Measurements from ENCODE around the gene DSCAM.
"Not testable (repeated sequence)": the region's sequence is repeated elsewhere in the genome, so short reads cannot be mapped to it uniquely, and the experiment has no call there.

The DSCAM gene

DNA sequence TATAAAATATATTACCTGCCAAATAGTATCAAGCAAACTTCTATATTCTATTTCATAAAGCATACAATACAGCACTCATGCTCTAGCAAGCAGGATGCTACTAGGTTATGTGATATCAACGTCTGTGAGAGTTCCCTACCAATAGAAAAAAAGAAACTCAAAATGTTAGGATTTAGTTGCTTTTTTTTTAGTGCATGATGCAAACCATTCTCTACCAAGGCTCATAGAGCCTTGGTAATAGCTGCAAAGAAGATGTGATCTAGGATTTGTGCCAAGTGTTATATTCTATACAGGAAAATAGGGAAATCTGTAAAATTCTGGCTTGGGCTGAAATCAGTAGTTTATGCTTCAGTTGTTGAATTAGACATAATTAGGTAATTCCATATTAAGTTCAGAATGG is 394.4 kb downstream of the DSCAM start:
- TF ChIP-seq, protein P1, sequence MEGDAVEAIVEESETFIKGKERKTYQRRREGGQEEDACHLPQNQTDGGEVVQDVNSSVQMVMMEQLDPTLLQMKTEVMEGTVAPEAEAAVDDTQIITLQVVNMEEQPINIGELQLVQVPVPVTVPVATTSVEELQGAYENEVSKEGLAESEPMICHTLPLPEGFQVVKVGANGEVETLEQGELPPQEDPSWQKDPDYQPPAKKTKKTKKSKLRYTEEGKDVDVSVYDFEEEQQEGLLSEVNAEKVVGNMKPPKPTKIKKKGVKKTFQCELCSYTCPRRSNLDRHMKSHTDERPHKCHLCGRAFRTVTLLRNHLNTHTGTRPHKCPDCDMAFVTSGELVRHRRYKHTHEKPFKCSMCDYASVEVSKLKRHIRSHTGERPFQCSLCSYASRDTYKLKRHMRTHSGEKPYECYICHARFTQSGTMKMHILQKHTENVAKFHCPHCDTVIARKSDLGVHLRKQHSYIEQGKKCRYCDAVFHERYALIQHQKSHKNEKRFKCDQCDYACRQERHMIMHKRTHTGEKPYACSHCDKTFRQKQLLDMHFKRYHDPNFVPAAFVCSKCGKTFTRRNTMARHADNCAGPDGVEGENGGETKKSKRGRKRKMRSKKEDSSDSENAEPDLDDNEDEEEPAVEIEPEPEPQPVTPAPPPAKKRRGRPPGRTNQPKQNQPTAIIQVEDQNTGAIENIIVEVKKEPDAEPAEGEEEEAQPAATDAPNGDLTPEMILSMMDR (IDR thresholded peaks at IDR 0.05; ENCODE audit: extremely low read depth, insufficient read depth, missing control alignments): no peak
- no peak for DNase-seq (ENCODE audit: low spot score)
- in situ Hi-C loops (cut with MboI; ENCODE audit: low pct_unique_long_range_greater_than_20kb, low sequenced_read_pairs, unreplicated experiment): no loop called here

DNA sequence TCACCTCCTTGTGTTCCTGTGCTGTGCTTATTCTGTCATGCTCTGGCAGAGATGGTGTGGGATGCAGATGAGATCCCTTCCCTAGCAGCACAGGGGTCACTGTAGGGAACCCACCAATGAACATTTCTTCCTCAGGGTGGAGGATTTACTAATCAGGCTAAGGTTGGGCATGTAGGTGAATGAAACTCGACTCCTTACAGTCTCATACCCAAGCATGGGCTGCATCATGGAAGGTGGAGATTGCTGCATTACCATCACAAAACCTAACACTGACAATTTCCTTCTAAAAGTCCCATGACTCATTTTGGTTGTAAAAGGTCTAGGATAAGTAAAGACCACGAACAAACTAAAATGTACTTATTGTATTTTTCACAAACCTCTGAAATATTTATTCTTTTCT is 399.9 kb downstream of the DSCAM start:
- no peak for DNase-seq (ENCODE audit: low spot score)

GRCh38 chr21:40445349-40445921 is 401.5 kb downstream of the DSCAM start:
- DNase-seq (ENCODE audit: low spot score): no peak
- in situ Hi-C loops (cut with MboI; ENCODE audit: low pct_unique_long_range_greater_than_20kb, low sequenced_read_pairs, unreplicated experiment): no loop called here
- TF ChIP-seq, protein P1 (IDR thresholded peaks at IDR 0.05; ENCODE audit: extremely low read depth, insufficient read depth, missing control alignments): no peak

More for the DNA sequence above, 399.9 kb downstream of the DSCAM start:
- TF ChIP-seq, protein P1 (IDR thresholded peaks at IDR 0.05; ENCODE audit: extremely low read depth, insufficient read depth, missing control alignments): no peak
- in situ Hi-C loops (cut with MboI; ENCODE audit: low pct_unique_long_range_greater_than_20kb, low sequenced_read_pairs, unreplicated experiment): no loop called here

DNA sequence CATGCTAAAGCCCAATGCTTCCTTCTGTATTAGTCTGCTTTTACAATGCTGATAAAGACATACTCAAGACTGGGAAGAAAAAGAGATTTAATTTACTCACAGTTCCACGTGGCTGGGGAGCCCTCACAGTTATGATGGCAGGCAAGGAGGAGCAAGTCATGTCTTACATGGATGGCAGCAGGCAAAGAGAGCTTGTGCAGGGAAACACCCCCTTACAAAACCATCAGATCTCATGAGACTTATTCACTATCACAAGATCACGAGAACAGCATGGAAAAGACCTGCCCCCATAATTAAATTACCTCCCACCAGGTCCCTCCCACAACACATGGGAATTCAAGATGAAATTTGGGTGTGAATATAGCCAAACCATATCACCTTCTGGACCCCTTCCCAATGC is 407.4 kb downstream of the DSCAM start:
- in situ Hi-C loops (cut with MboI; ENCODE audit: low pct_unique_long_range_greater_than_20kb, low sequenced_read_pairs, unreplicated experiment); DNase-seq (ENCODE audit: low spot score): not testable (repeated sequence)

- in situ Hi-C loops (cut with MboI; ENCODE audit: low pct_unique_long_range_greater_than_20kb, low sequenced_read_pairs, unreplicated experiment): no loop called here
- TF ChIP-seq, protein P1 (IDR thresholded peaks at IDR 0.05; ENCODE audit: extremely low read depth, insufficient read depth, missing control alignments): no peak
- no peak for DNase-seq (ENCODE audit: low spot score)
These were observed 408.3 kb downstream of the DSCAM start for GRCh38 chr21:40438616-40439015.

DNA sequence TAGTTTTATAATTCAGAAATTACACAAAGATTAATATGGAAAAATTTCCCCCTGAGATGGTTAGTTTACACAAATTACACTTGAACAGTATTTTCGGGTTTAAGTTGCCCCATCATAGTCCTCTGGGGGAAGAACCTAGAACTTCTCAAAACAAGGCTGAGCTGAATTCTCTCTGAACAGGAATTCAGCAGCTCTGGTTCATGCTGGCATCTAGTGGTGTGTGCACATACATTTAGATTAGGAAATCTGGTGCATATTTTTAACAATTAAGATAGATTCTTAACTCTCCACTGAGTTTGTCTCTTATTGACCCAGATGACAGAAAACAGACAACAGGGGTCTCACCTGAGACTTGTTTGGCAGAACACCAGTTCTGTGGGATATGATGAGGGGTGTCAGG is 410.7 kb downstream of the DSCAM start:
- in situ Hi-C loops (cut with MboI; ENCODE audit: low pct_unique_long_range_greater_than_20kb, low sequenced_read_pairs, unreplicated experiment): no loop called here
- DNase-seq (ENCODE audit: low spot score): no peak
- TF ChIP-seq, protein P1 (IDR thresholded peaks at IDR 0.05; ENCODE audit: extremely low read depth, insufficient read depth, missing control alignments): no peak

DNA sequence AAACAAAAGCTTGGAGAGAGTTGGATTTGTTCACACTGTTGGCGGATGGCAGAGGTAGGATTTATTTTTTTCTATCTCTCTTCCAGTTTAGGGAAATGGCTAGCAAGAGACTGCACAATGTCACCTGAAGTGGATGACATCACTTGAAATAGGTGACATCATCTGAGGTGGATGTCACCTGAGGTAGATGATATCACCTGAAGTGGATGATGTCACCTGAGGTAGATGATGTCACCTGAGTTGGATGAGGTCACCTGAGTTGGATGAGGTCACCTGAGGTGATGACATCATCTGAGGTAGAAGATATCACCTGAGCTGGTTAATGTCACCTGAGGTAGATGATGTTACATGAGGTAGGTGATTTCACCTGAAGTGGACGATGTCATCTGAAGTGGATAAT is 413.4 kb downstream of the DSCAM start:
- TF ChIP-seq, protein P1 (IDR thresholded peaks at IDR 0.05; ENCODE audit: extremely low read depth, insufficient read depth, missing control alignments): no peak
- in situ Hi-C loops (cut with MboI; ENCODE audit: low pct_unique_long_range_greater_than_20kb, low sequenced_read_pairs, unreplicated experiment): no loop called here
- DNase-seq (ENCODE audit: low spot score): no peak

Data from GM13977 (cell line).